GM12864 (cell line): ENCODE results near the gene TMED10.
A peak's percentile ranks its signal among the peaks of the same experiment; 100 is the strongest.

Source experiments
- DNase-seq: peaks from one replicate; pipeline ENCODE4 v3.0.0-alpha.2; 2011; ENCODE audit warnings: low read depth
- H3K4me3 ChIP-seq: 2 replicates; pipeline ENCODE4 v1.5.1; 2011; ENCODE audit warnings: mild to moderate bottlenecking, low read depth, low read length, control low read depth
- TF ChIP-seq, protein P1 (sequence below): IDR thresholded peaks from 2 replicates; pipeline ENCODE4 v1.5.1; 2011; ENCODE audit warnings: low read depth, mild to moderate bottlenecking, moderate library complexity, low read length, control low read depth, inconsistent platforms; ENCODE audit errors: missing control alignments

The TMED10 gene

DNA sequence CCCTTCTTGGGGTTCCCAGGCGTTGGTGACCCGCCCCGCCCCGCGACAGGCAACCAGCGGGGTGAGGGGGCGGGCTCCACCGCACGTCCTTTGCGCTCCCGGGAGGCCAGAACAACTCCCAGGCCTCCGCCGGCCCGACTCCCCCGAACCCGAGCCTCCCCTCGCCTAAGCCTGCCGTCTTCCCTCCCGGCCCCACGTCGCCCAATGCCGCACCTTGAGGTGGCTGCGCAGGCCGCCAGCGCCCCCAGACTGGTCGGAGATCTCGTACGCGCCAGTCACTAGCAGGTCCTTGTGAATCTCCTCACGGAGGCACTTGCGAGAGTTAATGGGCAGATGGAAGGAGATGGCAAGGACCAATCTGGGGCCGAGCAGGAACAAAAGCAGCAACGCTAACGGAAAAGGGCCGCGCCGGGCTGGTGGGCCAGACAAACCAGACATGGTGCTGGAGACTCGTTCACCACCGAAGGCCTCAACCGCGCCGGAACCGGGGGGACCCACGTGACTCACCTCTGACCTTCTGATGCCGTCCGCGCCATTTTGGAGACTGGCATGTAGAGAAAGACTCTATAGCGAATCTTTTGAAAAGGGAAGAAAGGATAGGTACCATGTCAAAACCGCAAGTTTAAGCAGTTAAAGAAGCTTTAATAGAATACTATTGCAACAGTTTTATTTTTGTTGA is at the start of gene TMED10:
Gene TMED10, minus strand, starts transcription at position 471 of the 679 bp plus-strand sequence. Its CDS starts 33 bp downstream, at position 438.
- TF ChIP-seq, protein P1, sequence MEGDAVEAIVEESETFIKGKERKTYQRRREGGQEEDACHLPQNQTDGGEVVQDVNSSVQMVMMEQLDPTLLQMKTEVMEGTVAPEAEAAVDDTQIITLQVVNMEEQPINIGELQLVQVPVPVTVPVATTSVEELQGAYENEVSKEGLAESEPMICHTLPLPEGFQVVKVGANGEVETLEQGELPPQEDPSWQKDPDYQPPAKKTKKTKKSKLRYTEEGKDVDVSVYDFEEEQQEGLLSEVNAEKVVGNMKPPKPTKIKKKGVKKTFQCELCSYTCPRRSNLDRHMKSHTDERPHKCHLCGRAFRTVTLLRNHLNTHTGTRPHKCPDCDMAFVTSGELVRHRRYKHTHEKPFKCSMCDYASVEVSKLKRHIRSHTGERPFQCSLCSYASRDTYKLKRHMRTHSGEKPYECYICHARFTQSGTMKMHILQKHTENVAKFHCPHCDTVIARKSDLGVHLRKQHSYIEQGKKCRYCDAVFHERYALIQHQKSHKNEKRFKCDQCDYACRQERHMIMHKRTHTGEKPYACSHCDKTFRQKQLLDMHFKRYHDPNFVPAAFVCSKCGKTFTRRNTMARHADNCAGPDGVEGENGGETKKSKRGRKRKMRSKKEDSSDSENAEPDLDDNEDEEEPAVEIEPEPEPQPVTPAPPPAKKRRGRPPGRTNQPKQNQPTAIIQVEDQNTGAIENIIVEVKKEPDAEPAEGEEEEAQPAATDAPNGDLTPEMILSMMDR, result peak; percentile 1
- peak; percentile 77 for DNase-seq
- H3K4me3 ChIP-seq, result peak within 1 kb of the TSS; percentile 72

GRCh38 chr14:75224561-75224960 is 48.1 kb upstream of the TMED10 start:
- no peak for DNase-seq
- TF ChIP-seq, protein P1, result no peak
- H3K4me3 ChIP-seq, result no peak overlapping the region

DNA sequence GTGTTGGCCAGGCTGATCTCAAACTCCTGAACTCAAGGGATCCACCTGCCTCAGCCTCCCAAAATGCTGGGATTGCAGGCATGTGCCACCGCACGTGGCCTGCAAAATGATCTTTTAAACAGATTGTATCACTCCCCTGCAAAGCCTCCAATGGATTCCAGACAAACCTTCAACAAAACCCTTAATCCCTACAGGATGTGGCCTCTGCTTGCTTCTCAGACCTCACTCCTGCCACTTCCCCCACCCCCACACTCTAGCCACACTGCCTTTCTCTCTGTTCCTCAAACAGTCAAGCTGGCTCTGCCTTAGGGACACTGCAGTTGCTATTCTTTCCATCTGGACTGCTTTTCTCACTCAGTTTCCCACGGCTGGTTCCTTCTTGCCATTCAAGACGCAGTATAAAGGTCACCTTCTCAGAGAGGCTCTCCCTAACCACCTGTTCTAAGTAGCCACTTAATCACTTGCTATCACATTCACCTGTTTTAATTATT is 47.3 kb upstream of the TMED10 start:
- DNase-seq, result no peak
- TF ChIP-seq, protein P1, result no peak
- H3K4me3 ChIP-seq, result no peak overlapping the region

DNA sequence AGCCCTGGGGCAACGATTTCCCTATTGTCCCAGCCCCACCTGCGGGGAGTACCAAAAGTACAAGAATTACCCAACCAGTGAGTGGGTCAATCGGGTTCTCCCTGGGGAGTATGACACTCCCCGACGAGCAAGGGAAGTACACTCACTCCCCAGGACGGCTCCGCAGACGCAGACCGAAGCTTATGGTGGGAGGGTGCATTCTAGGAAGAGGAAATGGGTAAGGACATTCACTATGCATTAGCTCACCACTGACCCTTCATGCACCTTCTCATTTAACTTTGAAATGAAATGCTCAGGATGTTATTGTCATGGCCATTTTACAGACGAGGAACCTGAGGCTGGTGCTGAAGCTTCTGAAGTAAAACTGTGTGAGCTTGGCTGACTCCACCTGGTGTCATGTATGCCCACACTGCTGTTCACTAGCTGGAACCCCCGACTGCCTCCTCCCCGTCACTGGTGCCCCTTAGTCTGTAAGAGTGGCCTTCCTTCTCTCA is 45.8 kb upstream of the TMED10 start:
- no peak for DNase-seq
- no peak overlapping the region for H3K4me3 ChIP-seq
- TF ChIP-seq, protein P1, result no peak

DNA sequence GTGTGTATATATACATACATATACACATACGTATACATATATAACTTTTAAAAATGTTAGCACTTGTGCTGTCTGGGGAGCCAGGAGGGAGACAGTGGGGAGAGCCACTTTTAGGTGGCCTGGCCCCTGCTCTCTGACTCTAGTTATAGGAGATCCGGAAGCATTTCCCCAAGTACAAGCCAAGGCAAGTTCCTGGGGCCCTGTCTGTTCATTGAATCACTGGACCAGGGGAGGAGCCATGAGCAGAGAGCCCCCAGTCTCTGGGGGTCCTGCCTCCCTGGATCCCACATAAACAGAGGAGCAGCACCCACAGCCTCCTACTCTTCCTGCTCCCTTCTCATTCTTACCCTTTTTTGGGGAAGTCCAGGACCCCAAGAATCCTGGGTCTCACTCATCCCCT is 45.4 kb upstream of the TMED10 start:
- TF ChIP-seq, protein P1, result no peak
- DNase-seq, result no peak
- H3K4me3 ChIP-seq, result no peak overlapping the region

GRCh38 chr14:75220156-75220555 is 43.7 kb upstream of the TMED10 start:
- TF ChIP-seq, protein P1, result no peak
- no peak overlapping the region for H3K4me3 ChIP-seq
- no peak for DNase-seq

DNA sequence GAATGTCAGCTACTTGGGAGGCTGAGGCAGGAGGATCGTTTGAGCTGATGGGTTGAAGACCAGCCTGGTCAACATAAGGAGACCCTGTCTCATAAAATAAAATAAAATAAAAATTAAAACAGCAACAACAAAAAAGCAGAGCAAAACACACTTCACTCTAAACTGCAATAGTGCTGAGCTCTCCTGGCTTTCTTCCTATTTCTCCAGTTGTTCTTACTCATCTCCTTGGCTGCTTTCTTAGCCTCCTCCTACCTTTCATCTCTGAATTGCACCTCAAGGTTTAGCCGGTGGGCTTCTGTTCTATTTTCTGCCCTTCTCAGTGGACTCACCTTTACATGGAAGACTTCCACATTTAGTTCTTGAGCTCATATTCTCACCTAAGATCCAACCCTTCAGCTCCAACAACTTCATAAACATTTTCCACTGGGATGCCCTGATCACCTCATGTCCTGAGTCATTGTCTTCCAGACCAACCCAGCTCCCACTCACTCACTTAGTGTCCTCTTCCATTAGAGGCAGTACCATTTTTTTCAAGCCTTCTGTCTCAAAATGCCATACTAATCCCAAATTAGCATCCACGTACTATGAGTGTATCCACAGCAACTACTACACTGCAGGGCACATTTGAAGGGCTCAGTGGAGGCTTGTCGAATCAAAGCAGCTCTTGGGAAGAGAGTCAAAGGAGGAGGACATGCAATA is 41.2 kb upstream of the TMED10 start:
- TF ChIP-seq, protein P1, result no peak
- H3K4me3 ChIP-seq, result no peak overlapping the region
- no peak for DNase-seq
